ENCODE measurements around the gene STMN1.

The STMN1 gene

DNA sequence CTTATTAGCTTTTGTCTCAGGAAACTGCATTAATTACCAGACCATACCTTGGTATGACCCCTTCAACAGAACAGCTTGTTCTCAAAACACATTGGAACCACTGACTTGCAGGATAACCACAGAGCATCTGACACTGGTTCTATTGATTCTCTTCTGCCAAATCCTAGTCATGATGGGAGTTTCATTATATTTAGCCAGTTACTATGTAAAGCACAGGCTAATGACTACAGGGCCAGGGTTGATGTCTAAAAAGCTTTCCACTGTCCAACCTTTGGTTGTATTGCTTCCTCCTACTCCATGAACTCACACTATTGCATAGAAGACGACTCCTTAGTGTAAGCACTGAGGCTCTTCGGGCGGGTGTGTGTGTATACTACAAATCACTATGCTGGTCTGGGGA, 3.8 kb downstream of the STMN1 start:
- FAIRE-seq = no peak
- no peak for TF ChIP-seq TAF1 (IDR thresholded peaks at IDR 0.05; ENCODE audit: borderline replicate concordance, low read depth, low read length)
- TF ChIP-seq POLR2AphosphoS5 (IDR thresholded peaks at IDR 0.05; ENCODE audit: low read depth, low read length) = no peak
- TF ChIP-seq POLR2A (IDR thresholded peaks at IDR 0.05; ENCODE audit: low read depth, low read length) = no peak
- DNase-seq (ENCODE audit: insufficient read length) = no peak

DNA sequence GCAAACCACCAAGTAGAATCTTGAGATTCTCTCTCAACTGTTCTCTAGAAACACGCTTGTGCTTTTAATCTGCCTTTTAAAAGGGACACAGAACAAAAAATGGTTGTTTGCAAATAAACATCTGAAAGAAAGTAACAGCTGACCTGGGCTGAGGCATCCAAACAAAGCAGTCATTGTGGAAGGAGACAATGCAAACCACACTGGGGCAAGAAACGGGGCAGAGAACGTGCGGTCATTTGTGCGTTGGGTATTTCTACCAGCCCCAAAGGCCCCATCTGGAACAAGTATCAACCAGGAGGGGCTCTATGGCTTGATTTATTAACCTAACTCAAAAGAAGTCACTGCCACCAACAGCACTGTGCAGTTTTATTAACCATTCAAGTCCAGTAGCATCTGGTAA, 6.0 kb downstream of the STMN1 start:
- TF ChIP-seq TAF1 (IDR thresholded peaks at IDR 0.05; ENCODE audit: borderline replicate concordance, low read depth, low read length) = no peak
- no peak for TF ChIP-seq POLR2A (IDR thresholded peaks at IDR 0.05; ENCODE audit: low read depth, low read length)
- TF ChIP-seq POLR2AphosphoS5 (IDR thresholded peaks at IDR 0.05; ENCODE audit: low read depth, low read length) = no peak
- no peak for FAIRE-seq
- DNase-seq (ENCODE audit: insufficient read length) = no peak

DNA sequence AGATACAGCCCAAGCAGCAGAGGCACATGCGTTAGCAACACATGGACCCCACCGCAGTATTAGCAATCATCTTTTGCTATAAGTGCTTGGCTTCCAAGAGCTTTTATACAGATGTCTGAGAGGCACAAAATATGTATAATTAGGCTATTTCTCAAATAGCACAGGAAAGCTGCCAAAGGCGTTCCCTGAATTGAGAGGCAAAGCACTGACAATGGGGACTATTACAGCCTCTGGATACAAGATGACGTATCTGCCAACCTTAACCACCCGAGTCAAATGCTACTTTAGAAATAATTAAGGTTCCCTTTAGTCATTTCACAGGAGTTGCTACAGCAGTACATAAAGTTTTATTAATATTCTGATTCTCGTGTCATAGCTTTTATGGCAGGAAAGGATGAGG, 6.4 kb downstream of the STMN1 start:
- DNase-seq (ENCODE audit: insufficient read length) (no peak), FAIRE-seq (no peak)
- TF ChIP-seq TAF1 (IDR thresholded peaks at IDR 0.05; ENCODE audit: borderline replicate concordance, low read depth, low read length) (no peak), POLR2A (IDR thresholded peaks at IDR 0.05; ENCODE audit: low read depth, low read length) (no peak), POLR2AphosphoS5 (IDR thresholded peaks at IDR 0.05; ENCODE audit: low read depth, low read length) (no peak)

DNA sequence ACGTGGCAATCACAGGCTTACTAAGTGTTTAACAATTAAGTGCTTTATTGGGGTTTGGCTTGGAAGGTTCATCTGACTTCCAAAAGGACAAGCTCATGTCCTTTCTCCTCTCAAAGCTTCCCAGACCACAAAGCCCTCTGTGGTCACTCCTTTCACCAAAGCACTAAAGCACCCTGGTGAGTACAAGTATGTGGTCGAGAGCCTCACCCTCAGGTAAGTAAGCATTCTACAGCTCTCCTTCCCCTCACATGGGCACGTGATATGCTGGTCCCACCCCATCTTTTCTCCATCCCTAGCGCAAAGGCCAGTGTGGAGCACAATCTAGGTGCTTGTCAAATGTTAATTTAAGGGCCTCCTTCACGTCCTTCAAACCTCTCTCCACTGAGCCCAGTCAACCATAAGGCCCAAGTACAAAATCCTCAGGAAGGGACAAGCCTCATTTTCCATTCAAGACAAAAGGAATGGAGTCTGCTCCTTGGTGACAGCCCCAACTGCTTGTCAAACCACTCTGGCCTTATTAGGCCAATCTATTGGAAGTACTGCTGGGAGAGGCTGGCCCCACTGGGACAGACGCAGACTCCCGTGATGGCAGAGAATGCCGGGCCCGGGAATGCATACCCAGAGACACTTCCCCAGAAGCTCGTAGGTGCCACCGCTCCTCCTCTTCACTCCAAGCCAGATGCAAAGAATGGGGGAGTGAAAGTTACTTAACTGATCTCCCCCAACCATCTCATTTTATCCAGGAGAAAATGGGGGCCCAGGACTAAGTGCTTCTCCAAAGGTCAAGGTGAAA, 7.8 kb downstream of the STMN1 start:
- TF ChIP-seq TAF1 (IDR thresholded peaks at IDR 0.05; ENCODE audit: borderline replicate concordance, low read depth, low read length) = no peak
- no peak; the same call in 1 of the 2 replicates for TF ChIP-seq POLR2A (IDR thresholded peaks at IDR 0.05; ENCODE audit: low read depth, low read length)
- TF ChIP-seq POLR2AphosphoS5 (IDR thresholded peaks at IDR 0.05; ENCODE audit: low read depth, low read length) = no peak; the same call in 1 of the 2 replicates
- no peak for FAIRE-seq

DNA sequence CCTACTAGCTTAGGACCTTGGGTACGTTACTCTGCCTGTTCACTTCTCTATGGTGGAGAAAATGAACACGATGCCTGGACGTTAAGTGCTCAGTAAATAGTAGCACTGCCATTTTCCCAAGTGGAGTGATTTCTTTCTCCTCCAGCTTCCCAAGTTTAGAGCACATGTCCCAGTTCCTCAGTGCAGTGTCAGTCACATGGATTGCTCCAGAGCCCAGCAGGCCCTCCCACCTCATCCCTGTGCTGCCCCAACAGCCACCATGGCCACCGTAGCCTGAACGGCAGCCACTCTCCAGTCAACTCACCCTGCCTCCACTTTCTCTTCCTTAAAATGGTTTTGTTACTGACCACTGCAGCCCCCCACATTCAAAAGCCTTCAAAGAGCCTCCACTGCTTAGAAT, 8.5 kb downstream of the STMN1 start:
- FAIRE-seq = no peak
- DNase-seq (ENCODE audit: insufficient read length) = no peak
- peak; percentile 35; the same call in 1 of the 2 replicates for TF ChIP-seq POLR2AphosphoS5 (IDR thresholded peaks at IDR 0.05; ENCODE audit: low read depth, low read length)
- no peak for TF ChIP-seq POLR2A (IDR thresholded peaks at IDR 0.05; ENCODE audit: low read depth, low read length)

More for the DNA sequence above, 7.8 kb downstream of the STMN1 start:
- DNase-seq (ENCODE audit: insufficient read length) = no peak

DNA sequence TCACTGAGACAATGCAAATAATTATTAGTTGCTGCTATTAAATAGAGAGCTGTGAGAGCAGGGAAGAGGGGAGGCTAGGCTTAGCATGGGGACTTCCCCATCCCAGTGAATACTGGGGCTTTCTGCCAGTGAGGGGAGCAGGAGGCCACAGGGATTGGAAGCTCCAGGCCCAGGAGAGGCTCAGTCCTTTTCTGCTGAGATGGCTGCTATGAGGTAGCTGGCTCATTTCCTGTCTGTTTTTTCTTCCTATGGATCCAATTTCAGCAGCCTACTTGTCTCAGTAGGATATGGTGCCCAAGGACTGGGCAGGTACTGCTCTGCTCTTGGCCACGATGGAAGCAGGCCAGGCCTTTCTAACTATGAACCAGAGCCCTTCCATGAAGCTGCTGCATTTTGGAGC, 10.0 kb downstream of the STMN1 start:
- DNase-seq (ENCODE audit: insufficient read length) = no peak
- no peak for TF ChIP-seq POLR2A (IDR thresholded peaks at IDR 0.05; ENCODE audit: low read depth, low read length)
- TF ChIP-seq POLR2AphosphoS5 (IDR thresholded peaks at IDR 0.05; ENCODE audit: low read depth, low read length) = no peak
- TF ChIP-seq TAF1 (IDR thresholded peaks at IDR 0.05; ENCODE audit: borderline replicate concordance, low read depth, low read length) = no peak
- FAIRE-seq = no peak

DNA sequence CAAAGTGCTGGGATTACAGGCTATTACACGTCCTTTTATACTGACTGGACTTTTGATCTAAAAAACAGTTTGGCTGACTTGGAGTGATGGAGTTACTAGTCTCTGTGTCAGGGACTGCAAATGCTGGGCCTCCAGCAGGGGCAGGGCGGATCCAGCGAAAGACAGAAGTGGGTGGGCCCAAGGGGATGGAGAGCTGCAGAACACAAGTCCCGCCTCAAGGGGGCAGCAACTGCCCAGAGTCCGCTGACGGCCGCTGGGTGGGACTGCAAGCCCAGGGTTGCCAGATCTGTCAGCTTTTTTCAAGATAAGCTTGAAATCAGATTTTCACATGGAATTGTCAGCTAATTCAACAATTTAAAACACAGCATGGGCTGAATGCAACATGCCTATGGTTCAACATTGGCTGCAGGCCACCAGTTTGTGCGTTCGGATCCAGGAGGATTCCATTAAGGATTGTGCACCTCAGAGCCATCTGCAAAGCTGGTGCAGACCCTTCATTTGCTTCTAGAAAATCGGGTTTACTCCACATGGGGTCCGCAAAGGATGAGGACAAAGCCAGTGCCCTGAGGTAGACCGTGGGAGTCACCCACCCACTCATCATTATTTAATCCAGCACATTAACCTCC, 10.7 kb downstream of the STMN1 start:
- TF ChIP-seq POLR2AphosphoS5 (IDR thresholded peaks at IDR 0.05; ENCODE audit: low read depth, low read length) (no peak), POLR2A (IDR thresholded peaks at IDR 0.05; ENCODE audit: low read depth, low read length) (no peak), TAF1 (IDR thresholded peaks at IDR 0.05; ENCODE audit: borderline replicate concordance, low read depth, low read length) (no peak)
- DNase-seq (ENCODE audit: insufficient read length) = peak; percentile 97
- FAIRE-seq = peak; percentile 86

DNA sequence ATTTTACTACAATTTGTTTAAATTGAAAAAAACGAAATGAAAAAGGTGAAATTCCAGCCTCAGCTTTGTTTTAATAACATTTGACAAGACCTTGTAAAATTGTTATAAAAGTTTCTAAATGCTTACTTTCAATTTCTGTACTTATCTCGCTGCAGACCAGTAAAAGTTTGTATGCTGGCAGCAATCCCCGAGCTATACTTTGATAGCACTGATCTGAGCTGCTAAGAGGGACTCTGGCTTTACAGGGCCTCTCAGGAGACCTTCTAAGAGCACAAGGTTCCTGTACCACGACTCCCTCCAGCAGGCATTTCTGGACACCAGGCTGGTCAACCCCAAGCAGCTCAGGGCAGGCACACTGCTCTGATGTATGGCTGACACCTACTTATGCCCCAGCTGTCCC, 13.1 kb downstream of the STMN1 start:
- FAIRE-seq = no peak
- TF ChIP-seq POLR2AphosphoS5 (IDR thresholded peaks at IDR 0.05; ENCODE audit: low read depth, low read length) = no peak
- no peak for TF ChIP-seq POLR2A (IDR thresholded peaks at IDR 0.05; ENCODE audit: low read depth, low read length)
- no peak for TF ChIP-seq TAF1 (IDR thresholded peaks at IDR 0.05; ENCODE audit: borderline replicate concordance, low read depth, low read length)
- no peak for DNase-seq (ENCODE audit: insufficient read length)

DNA sequence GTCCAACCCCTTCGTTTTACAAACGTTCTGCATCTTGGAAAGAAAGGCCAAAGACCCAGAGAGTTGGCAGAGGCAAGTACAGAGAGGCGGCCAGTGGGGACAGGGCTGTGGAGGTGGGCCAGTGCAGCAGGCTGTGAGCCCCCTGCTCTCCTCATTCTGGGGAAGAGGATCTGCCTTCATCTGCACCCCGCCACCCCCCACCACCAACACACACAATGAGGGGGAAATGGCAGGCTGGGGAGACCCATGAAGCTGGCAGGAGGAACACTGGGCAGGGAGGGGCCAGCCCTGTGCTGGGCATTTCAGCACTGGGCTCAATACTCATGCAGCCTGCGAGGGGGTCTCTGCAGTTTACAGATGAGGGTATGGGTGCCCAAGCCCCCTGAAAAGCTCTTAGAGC, 14.6 kb downstream of the STMN1 start:
- no peak for FAIRE-seq
- DNase-seq (ENCODE audit: insufficient read length) = no peak
- TF ChIP-seq POLR2AphosphoS5 (IDR thresholded peaks at IDR 0.05; ENCODE audit: low read depth, low read length) (no peak), POLR2A (IDR thresholded peaks at IDR 0.05; ENCODE audit: low read depth, low read length) (no peak), TAF1 (IDR thresholded peaks at IDR 0.05; ENCODE audit: borderline replicate concordance, low read depth, low read length) (no peak)

DNA sequence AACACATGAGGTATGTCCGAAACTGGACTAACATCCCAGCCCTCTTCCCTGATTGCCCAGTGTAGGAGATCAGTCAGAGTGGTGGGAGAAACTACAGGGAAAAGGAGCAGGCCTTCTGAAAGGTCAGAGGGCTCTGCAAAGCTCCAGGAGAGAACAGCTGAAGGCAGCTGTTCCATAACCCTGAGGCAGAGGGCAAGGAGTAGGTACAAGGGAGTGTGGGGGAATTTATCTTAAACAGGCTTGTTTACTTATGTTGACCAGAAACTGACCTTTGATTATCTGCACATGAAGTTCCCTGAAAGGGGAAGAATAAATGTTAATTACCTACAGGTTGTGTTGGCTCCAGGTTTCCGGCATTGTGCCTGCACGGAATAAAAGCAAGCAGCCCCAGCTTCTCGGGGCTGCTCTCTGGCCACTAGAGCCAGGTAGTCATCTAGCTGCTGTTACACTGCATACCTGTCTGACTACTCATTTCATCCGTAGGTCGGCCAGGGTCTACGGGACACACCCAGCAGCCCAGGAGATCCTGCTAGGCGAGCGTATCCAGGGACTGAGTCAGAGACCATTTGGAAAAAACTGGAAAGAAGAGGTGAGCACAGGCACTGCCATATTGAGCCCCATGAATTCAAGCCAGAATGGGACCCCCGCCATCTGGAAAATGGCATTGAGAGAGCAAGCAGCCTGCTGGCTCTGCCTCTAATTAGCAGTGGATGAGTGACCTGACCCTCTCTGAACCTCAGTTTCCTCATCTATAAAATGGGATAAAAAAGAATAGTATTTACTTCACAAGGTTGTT, 15.8 kb downstream of the STMN1 start:
- DNase-seq (ENCODE audit: insufficient read length) (no peak), FAIRE-seq (no peak)
- TF ChIP-seq POLR2AphosphoS5 (IDR thresholded peaks at IDR 0.05; ENCODE audit: low read depth, low read length) = no peak
- no peak for TF ChIP-seq TAF1 (IDR thresholded peaks at IDR 0.05; ENCODE audit: borderline replicate concordance, low read depth, low read length)
- no peak for TF ChIP-seq POLR2A (IDR thresholded peaks at IDR 0.05; ENCODE audit: low read depth, low read length)

DNA sequence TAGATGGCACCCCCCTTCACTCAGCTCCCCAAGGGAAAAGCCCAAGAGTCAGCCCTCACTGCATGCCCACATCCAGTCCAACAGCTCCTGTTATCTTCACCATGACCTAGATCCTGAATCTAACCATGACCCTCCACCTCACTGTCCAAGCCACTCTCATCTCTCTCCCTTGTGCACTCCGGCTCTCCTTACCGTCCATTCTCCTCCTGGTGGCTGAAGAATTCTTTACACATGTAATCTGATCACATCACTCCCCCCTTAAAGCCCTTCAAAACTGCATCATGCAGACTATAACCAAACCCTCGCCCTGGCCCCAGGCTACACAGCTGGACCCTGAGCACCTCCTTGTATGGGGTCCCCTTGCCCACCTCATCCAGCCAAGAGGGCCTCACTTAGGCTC, 16.7 kb downstream of the STMN1 start:
- TF ChIP-seq POLR2AphosphoS5 (IDR thresholded peaks at IDR 0.05; ENCODE audit: low read depth, low read length) = 0 out of 2 replicates have a peak, but pooled peaks have one; percentile 26
- no peak for TF ChIP-seq TAF1 (IDR thresholded peaks at IDR 0.05; ENCODE audit: borderline replicate concordance, low read depth, low read length)
- no peak for TF ChIP-seq POLR2A (IDR thresholded peaks at IDR 0.05; ENCODE audit: low read depth, low read length)
- DNase-seq (ENCODE audit: insufficient read length) = no peak
- no peak for FAIRE-seq

Measured in GM12892 (cell line).